Fibroblast of lung (primary cell): ENCODE data around the gene KLK3. TPM values are rescaled to one million over a fixed set of nuclear protein-coding genes. Genes with fewer than 3 reads are reported as not detected.
"Not testable (repeated sequence)": the region's sequence is repeated elsewhere in the genome, so short reads cannot be mapped to it uniquely, and the experiment has no call there.

ENCODE experiments used
- DNase-seq, 2 donors: peaks; one replicate each; pipeline versions ENCODE4 v3.0.0 to v3.0.0-alpha.2; 2010; ENCODE audit warnings: low read depth in 2 of 2
- H2AFZ ChIP-seq: 2 replicates; pipeline ENCODE4 v1.5.1; 2012; ENCODE audit warnings: low read length, control low read depth, inconsistent platforms
- H3K27ac ChIP-seq: 2 replicates; pipeline ENCODE4 v1.5.1; 2011; ENCODE audit warnings: low read length, control low read depth; ENCODE audit not compliant: insufficient read depth
- H3K27me3 ChIP-seq: 2 replicates; pipeline ENCODE4 v1.5.1; 2011; ENCODE audit warnings: mild to moderate bottlenecking, low read length; ENCODE audit not compliant: control insufficient read depth, insufficient read depth
- H3K36me3 ChIP-seq: 2 replicates; pipeline ENCODE4 v1.5.1; 2011; ENCODE audit warnings: low read length; ENCODE audit not compliant: control insufficient read depth, insufficient read depth
- H3K4me1 ChIP-seq: 2 replicates; pipeline ENCODE4 v1.5.1; 2011; ENCODE audit warnings: low read length; ENCODE audit not compliant: control insufficient read depth, insufficient read depth; ENCODE audit errors: extremely low read depth
- H3K4me2 ChIP-seq: 2 replicates; pipeline ENCODE4 v1.5.1; 2011; ENCODE audit warnings: low read length, control low read depth; ENCODE audit not compliant: insufficient read depth; ENCODE audit errors: extremely low read depth
- H3K4me3 ChIP-seq, 4 experiments: fragments of 200-600 bp in 1 of 4; sonication (generic) in 1 of 4; replicated peaks in 1 of 4; 2 replicates each; pipeline ENCODE4 v1.5.1; 2011 to 2016; ENCODE audit warnings: low read length in 4 of 4, low read depth in 3 of 4, mild to moderate bottlenecking in 3 of 4, control low read depth in 2 of 4, inconsistent platforms in 1 of 4, mixed read lengths in 1 of 4; ENCODE audit not compliant: insufficient read depth in 1 of 4; ENCODE audit errors: control extremely low read depth in 1 of 4
- H3K79me2 ChIP-seq: 2 replicates; pipeline ENCODE4 v1.5.1; 2012; ENCODE audit warnings: mild to moderate bottlenecking, low read length, inconsistent platforms; ENCODE audit not compliant: control insufficient read depth, insufficient read depth
- H3K9ac ChIP-seq: 2 replicates; pipeline ENCODE4 v1.5.1; 2011; ENCODE audit warnings: mild to moderate bottlenecking, low read length, control low read depth; ENCODE audit not compliant: insufficient read depth
- H3K9me3 ChIP-seq: 2 replicates; pipeline ENCODE4 v1.5.1; 2012; ENCODE audit warnings: low read depth, low read length; ENCODE audit not compliant: control insufficient read depth, insufficient read depth
- H4K20me1 ChIP-seq: 2 replicates; pipeline ENCODE4 v1.5.1; 2011; ENCODE audit warnings: low read length; ENCODE audit not compliant: control insufficient read depth, insufficient read depth; ENCODE audit errors: extremely low read depth
- EZH2 ChIP-seq: IDR thresholded peaks from 2 replicates; pipeline ENCODE4 v1.5.1; 2012; ENCODE audit warnings: low read length, control low read depth, mild to moderate bottlenecking; ENCODE audit errors: missing control alignments
- polyA minus RNA-seq: library from RNA; depleted of rRNA, polyadenylated mRNA; stranded (reverse); fragments of >200 nt; gene quantifications from 2 replicates; pipeline ENCODE4 v1.2.3, GENCODE V29; 2011; ENCODE audit warnings: low replicate concordance
- polyA plus RNA-seq, 2 donors: library from polyadenylated mRNA; depleted of rRNA in 1 of 2; stranded (reverse) in 1 of 2; unstranded in 1 of 2; fragments of >200 nt; gene quantifications; 2 replicates each; pipeline ENCODE4 v1.2.1, GENCODE V29; 2011 to 2012; ENCODE audit warnings: missing spikeins in 1 of 2
- total RNA-seq: library from RNA; depleted of rRNA; stranded (reverse); fragments of >200 nt; gene quantifications from 2 replicates; pipeline ENCODE4 v1.2.1, GENCODE V29; 2014
- TF ChIP-seq, protein P1 (sequence below), 2 donors: IDR thresholded peaks in 1 of 2; conservative IDR thresholded peaks in 1 of 2; 1 replicate in 1 of 2; 2 replicates in 1 of 2; pipeline ENCODE4 v1.5.1; 2011 to 2012; ENCODE audit warnings: low read length in 2 of 2, control low read depth in 1 of 2, inconsistent platforms in 1 of 2, low read depth in 1 of 2, mild to moderate bottlenecking in 1 of 2

KLK3 gene
- total RNA-seq (not detected in 2 replicates), polyA plus RNA-seq (not detected in 2 replicates), polyA minus RNA-seq (not detected in 2 replicates)
- polyA plus RNA-seq (2012): not detected in 2 replicates

DNA sequence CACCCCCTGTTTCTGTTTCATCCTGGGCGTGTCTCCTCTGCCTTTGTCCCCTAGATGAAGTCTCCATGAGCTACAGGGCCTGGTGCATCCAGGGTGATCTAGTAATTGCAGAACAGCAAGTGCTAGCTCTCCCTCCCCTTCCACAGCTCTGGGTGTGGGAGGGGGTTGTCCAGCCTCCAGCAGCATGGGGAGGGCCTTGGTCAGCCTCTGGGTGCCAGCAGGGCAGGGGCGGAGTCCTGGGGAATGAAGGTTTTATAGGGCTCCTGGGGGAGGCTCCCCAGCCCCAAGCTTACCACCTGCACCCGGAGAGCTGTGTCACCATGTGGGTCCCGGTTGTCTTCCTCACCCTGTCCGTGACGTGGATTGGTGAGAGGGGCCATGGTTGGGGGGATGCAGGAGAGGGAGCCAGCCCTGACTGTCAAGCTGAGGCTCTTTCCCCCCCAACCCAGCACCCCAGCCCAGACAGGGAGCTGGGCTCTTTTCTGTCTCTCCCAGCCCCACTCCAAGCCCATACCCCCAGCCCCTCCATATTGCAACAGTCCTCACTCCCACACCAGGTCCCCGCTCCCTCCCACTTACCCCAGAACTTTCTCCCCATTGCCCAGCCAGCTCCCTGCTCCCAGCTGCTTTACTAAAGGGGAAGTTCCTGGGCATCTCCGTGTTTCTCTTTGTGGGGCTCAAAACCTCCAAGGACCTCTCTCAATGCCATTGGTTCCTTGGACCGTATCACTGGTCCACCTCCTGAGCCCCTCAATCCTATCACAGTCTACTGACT is at the start of gene KLK3:
Gene KLK3, plus strand, starts transcription at position 280 of the 775 bp plus-strand sequence. Its CDS starts 41 bp downstream, at position 321.
- Histone ChIP-seq H4K20me1 (no peaks in the 10 kb centered on the region), H3K9me3 (no peaks in the 10 kb centered on the region), H3K9ac (no peak within 1 kb of the TSS), H3K27me3 (no peaks in the 10 kb centered on the region), H3K36me3 (no peaks in the 10 kb centered on the region), H3K27ac (no peak within 1 kb of the TSS), H3K79me2 (no peaks in the 10 kb centered on the region), H3K4me1 (no peaks in the 10 kb centered on the region), H2AFZ (no peak within 1 kb of the TSS), H3K4me3 (no peak within 1 kb of the TSS), H3K4me2 (no peak within 1 kb of the TSS)
- TF ChIP-seq, protein P1, sequence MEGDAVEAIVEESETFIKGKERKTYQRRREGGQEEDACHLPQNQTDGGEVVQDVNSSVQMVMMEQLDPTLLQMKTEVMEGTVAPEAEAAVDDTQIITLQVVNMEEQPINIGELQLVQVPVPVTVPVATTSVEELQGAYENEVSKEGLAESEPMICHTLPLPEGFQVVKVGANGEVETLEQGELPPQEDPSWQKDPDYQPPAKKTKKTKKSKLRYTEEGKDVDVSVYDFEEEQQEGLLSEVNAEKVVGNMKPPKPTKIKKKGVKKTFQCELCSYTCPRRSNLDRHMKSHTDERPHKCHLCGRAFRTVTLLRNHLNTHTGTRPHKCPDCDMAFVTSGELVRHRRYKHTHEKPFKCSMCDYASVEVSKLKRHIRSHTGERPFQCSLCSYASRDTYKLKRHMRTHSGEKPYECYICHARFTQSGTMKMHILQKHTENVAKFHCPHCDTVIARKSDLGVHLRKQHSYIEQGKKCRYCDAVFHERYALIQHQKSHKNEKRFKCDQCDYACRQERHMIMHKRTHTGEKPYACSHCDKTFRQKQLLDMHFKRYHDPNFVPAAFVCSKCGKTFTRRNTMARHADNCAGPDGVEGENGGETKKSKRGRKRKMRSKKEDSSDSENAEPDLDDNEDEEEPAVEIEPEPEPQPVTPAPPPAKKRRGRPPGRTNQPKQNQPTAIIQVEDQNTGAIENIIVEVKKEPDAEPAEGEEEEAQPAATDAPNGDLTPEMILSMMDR (conservative IDR thresholded peaks at IDR 0.05 in 1 of 2, IDR thresholded peaks at IDR 0.05 in 1 of 2; ENCODE audit: low read depth in 1 of 2, low read length in 2 of 2): no peak
- TF ChIP-seq EZH2: no peak
- DNase-seq: no peak

DNA sequence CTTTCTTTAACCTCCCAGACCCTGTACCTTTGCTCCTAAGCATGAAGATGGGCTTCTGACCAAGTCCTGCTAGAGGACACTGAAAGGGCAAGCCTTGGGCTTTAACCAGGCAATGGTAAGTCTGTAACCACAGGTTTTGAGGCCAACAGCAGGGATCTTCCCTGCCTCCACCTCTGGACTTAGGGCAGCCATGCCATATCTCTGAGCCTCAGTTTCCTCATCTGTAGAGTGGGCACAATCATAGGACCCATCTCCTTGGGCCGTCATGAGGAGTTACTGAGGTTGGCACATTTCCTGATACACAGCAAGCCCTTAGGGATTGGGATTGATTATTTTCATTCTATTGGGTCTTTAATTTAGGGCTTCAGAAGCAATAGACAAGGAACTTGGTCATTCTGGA is 45.9 kb upstream of the KLK3 start:
- H3K4me2 ChIP-seq: no peak overlapping the region
- H2AFZ ChIP-seq: no peak overlapping the region
- no peak for TF ChIP-seq EZH2
- TF ChIP-seq, protein P1 (conservative IDR thresholded peaks at IDR 0.05 in 1 of 2, IDR thresholded peaks at IDR 0.05 in 1 of 2; ENCODE audit: low read depth in 1 of 2, low read length in 2 of 2): no peak
- H3K9me3 ChIP-seq: no peaks in the 10 kb centered on the region
- no peak overlapping the region for H3K9ac ChIP-seq
- H3K36me3 ChIP-seq: no peaks in the 10 kb centered on the region
- no peak overlapping the region for H3K4me3 ChIP-seq
- no peak for DNase-seq
- H3K79me2 ChIP-seq: peaks cover 4% of the 10 kb centered on the region
- H3K4me1 ChIP-seq: no peaks in the 10 kb centered on the region
- H4K20me1 ChIP-seq: no peaks in the 10 kb centered on the region
- H3K27ac ChIP-seq: no peak overlapping the region
- H3K27me3 ChIP-seq: no peaks in the 10 kb centered on the region

DNA sequence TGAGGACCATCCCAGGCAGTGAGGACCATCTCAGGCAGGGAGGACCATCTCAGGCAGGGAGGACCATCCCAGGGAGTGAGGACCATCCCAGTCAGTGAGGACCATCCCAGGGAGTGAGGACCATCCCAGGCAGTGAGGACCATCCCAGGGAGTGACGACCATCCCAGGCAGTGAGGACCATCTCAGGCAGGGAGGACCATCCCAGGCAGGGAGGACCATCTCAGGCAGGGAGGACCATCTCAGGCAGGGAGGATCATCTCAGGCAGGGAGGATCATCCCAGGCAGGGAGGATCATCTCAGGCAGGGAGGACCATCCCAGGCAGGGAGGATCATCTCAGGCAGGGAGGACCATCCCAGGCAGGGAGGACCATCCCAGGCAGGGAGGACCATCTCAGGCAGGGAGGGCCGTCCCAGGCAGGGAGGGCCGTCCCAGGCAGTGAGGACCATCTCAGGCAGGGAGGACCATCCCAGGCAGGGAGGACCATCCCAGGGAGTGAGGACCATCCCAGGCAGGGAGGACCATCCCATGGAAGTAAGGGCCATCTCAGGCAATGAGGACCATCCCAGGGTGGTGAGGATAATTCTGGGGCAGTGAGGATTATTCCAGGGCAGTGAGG is 43.0 kb upstream of the KLK3 start:
- H2AFZ ChIP-seq, H3K36me3 ChIP-seq, H3K4me2 ChIP-seq, H3K27ac ChIP-seq, H3K4me1 ChIP-seq, H3K27me3 ChIP-seq, H3K79me2 ChIP-seq, H3K9me3 ChIP-seq, H3K4me3 ChIP-seq, H3K9ac ChIP-seq, H4K20me1 ChIP-seq, DNase-seq: not testable (repeated sequence)
